NOMO-1 treated with DMSO at 0.1 percent for 48 hours (cell line): ENCODE measurements around the gene HID1.
"Not testable (repeated sequence)": the region's sequence is repeated elsewhere in the genome, so short reads cannot be mapped to it uniquely, and the experiment has no call there.

Experiments
- DNase-seq: peaks from one replicate; lab custom pipeline; 2025; ENCODE audit not compliant: unreplicated experiment; lab: John Stamatoyannopoulos, UW

The HID1 gene

GRCh38 chr17:74923538-74924249, 48.9 kb downstream of the HID1 start:
- DNase-seq, result peak; percentile 41

- DNase-seq, result no peak
Measured at GRCh38 chr17:74922694-74923537, 49.6 kb downstream of the HID1 start, which contains the start of gene USH1G. USH1G (minus strand) TSS chr17:74923255; CDS start chr17:74923073, 182 bp downstream.

- no peak for DNase-seq
Measured at GRCh38 chr17:74922172-74922571, 50.4 kb downstream of the HID1 start.

DNA sequence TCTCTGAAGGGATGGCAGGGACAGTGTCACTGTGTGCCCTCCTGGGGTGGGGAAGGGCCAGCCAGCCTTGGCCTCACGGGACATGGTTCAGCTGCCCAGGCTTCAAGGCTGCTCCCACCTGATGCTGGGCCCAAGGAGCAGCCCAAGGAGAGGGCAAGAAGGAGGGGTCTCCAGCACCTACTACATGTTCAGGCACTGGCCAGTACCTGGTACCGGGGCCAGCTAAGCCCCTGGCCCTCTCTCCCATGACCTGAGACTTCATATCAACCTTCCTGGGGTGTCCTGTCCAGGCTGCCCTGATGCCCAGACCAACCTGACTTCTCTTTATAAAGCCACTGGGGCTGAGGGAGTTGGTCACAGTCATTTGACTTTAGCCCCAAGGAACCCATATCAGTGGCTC, 50.8 kb downstream of the HID1 start:
- no peak for DNase-seq

- DNase-seq, result no peak
Measured at GRCh38 chr17:74921026-74921681, 51.4 kb downstream of the HID1 start.

GRCh38 chr17:74920642-74921025, 51.9 kb downstream of the HID1 start:
- DNase-seq, result no peak

GRCh38 chr17:74920306-74920620, 52.3 kb downstream of the HID1 start:
- no peak for DNase-seq

DNA sequence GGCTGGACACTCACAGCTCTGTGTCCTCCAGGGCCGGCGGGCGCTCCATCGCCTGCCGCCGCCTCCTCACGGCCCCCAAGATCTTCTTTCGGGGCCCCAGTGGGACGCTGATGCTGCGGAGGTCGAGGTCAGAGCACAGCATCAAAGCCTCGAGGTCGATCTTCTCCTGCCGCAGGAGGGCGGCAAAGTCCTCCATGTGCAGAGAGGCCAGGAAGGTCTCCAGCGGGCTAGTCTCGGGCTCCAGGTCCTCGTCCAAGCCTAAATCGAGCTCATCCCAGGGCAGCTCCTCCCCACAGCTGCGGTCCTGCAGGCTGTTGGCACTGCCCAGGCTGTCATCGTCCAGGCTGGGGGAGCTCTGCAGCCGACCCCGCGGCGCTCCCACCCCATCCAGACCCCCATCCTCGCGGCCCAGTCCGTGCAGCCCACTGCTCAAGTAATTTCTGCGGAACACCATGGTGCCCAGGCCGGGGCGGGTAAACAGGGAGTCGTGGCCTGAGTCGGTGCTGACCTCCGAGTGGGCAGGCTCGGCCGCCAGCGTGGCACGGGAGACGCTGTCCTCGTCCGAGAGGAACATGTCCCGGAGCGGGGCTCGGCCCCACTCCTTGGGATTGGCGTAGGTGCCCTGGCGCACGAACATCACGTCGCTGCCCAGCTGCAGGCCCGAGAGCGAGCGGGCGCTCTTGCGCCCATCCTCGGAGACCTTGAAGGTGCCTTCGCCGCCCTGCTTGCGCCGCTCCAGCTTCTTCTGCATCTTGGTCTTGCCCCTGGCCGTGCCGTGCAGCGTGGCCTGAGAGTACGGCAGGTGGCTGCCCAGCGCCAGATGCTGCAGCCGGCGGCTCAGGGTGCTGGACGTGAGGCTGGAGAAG, 52.9 kb downstream of the HID1 start:
- no peak for DNase-seq

DNA sequence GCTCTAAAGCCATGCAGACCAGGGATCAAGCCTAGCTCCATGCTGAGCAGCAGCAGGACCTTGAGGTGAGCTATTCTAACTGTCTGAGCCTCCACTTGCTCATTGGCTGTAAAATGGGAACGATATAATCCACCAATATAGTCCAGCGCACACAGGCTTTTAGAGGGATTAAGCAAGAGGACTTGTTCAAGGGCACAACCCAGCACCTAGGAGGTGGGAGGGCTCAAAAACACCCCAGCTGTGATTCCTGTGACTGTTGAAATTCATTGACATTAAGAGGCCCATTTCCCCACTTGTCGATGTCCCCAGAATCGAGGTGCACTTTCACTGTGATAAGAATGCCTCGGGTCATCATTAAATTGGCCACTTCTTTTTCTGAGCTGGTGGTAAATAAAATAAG, 53.7 kb downstream of the HID1 start:
- no peak for DNase-seq

- DNase-seq, result peak; percentile 72
Measured at GRCh38 chr17:74917430-74917829, 55.1 kb downstream of the HID1 start.

- no peak for DNase-seq
Measured at GRCh38 chr17:74916851-74917199, 55.7 kb downstream of the HID1 start.

GRCh38 chr17:74916136-74916850, 56.3 kb downstream of the HID1 start:
- no peak for DNase-seq

DNA sequence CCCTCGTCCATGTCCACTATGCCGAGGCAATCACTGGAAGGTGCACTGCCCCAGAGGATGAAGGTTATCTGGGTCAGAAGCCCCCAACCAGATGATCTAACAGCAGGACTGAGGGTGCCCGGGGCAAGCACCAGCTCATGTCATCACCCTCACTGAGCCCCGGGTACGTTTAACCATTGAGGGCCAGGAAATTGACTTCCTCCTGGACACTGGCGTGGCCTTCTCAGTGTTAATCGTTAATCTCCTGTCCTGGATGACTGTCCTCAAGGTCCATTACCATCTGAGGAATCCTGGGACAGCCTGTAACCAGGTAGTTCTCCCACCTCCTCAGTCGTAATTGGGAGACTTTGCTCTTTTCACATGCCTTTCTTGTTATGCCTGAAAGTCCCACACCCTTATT, 61.1 kb downstream of the HID1 start:
- DNase-seq, result not testable (repeated sequence)

DNA sequence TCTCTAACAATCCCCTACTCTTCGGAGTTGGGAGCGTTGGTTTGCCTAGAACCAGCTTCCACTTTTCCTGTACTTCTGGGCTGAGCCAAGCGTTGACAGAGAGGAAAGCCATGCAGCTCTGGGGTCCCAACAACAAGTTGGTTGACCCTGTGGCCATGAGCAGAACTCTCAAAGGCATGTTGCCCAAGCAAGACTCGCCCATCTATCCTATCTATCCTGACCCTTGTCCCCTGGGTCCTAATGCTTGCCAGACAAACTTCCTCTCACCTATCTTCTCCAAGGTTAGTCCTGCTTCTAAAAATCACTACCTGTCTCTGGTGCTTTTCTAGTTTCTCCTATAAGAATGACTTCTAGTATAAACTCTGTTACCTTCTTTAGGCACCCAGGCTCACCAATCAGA, 63.5 kb downstream of the HID1 start:
- not testable (repeated sequence) for DNase-seq

- no peak for DNase-seq
Measured at GRCh38 chr17:74907012-74907411, 65.5 kb downstream of the HID1 start.

- not testable (repeated sequence) for DNase-seq
Measured at GRCh38 chr17:74906214-74906793, 66.3 kb downstream of the HID1 start.

GRCh38 chr17:74904687-74905409, 67.7 kb downstream of the HID1 start:
- no peak for DNase-seq

- DNase-seq, result no peak
Measured at GRCh38 chr17:74903671-74904070, 68.9 kb downstream of the HID1 start.

GRCh38 chr17:74903034-74903433, 69.5 kb downstream of the HID1 start:
- DNase-seq, result no peak
